Osteoblast (primary cell): Measurements from ENCODE around the gene CROCC2. TPM values are rescaled to one million over a fixed set of nuclear protein-coding genes. Genes with fewer than 3 reads are reported as not detected.
A peak's percentile ranks its signal among the peaks of the same experiment; 100 is the strongest.

Experiments used
- DNase-seq: peaks from one replicate; pipeline ENCODE4 v3.0.0; 2011; ENCODE audit warnings: low spot score, mixed read lengths; ENCODE audit not compliant: insufficient read length; ENCODE audit errors: missing footprints
- H2AFZ ChIP-seq: 2 replicates; pipeline ENCODE4 v1.6.0; 2011; ENCODE audit warnings: mild to moderate bottlenecking, low read length
- H3K27ac ChIP-seq: 2 replicates; pipeline ENCODE4 v1.5.1; 2011; ENCODE audit warnings: mild to moderate bottlenecking, low read depth, low read length, moderate library complexity
- H3K27me3 ChIP-seq: 2 replicates; pipeline ENCODE4 v1.6.0; 2012; ENCODE audit warnings: mild to moderate bottlenecking, control low read depth, inconsistent platforms, low read length, moderate library complexity; ENCODE audit not compliant: insufficient read depth
- H3K36me3 ChIP-seq: 2 replicates; pipeline ENCODE4 v1.5.1; 2011; ENCODE audit warnings: mild to moderate bottlenecking, low read length, control low read depth, moderate library complexity; ENCODE audit not compliant: insufficient read depth
- H3K4me1 ChIP-seq: 2 replicates; pipeline ENCODE4 v1.5.1; 2011; ENCODE audit warnings: mild to moderate bottlenecking, low read length, control low read depth, moderate library complexity; ENCODE audit not compliant: insufficient read depth
- H3K4me2 ChIP-seq: 2 replicates; pipeline ENCODE4 v1.6.0; 2011; ENCODE audit warnings: mild to moderate bottlenecking, low read length; ENCODE audit not compliant: insufficient read depth
- H3K4me3 ChIP-seq: fragments of 200-600 bp; sonication (generic); 3 replicates; pipeline ENCODE4 v1.5.1; 2012; ENCODE audit warnings: mild to moderate bottlenecking, low read length, inconsistent platforms; ENCODE audit not compliant: insufficient read depth
- H3K79me2 ChIP-seq: 2 replicates; pipeline ENCODE4 v1.6.0; 2012; ENCODE audit warnings: mild to moderate bottlenecking, low read length, control low read depth, inconsistent platforms; ENCODE audit not compliant: insufficient read depth
- H3K9me3 ChIP-seq: 2 replicates; pipeline ENCODE4 v1.5.1; 2011; ENCODE audit warnings: low read depth, low read length, control low read depth
- H4K20me1 ChIP-seq: 2 replicates; pipeline ENCODE4 v1.6.0; 2012; ENCODE audit warnings: mild to moderate bottlenecking, low read length, control low read depth; ENCODE audit not compliant: insufficient read depth
- total RNA-seq: library from RNA; depleted of rRNA; stranded (reverse); fragments of >200 nt; gene quantifications from 2 replicates; pipeline ENCODE4 v1.2.3, GENCODE V29; 2012
- TF ChIP-seq, protein P1 (sequence below): IDR thresholded peaks from 2 replicates; pipeline ENCODE4 v1.5.1; 2011; ENCODE audit warnings: mild to moderate bottlenecking, low read depth, low read length, moderate library complexity; ENCODE audit errors: extremely low read depth

Gene CROCC2
- total RNA-seq, 1 donor, result under 0.01 TPM

DNA sequence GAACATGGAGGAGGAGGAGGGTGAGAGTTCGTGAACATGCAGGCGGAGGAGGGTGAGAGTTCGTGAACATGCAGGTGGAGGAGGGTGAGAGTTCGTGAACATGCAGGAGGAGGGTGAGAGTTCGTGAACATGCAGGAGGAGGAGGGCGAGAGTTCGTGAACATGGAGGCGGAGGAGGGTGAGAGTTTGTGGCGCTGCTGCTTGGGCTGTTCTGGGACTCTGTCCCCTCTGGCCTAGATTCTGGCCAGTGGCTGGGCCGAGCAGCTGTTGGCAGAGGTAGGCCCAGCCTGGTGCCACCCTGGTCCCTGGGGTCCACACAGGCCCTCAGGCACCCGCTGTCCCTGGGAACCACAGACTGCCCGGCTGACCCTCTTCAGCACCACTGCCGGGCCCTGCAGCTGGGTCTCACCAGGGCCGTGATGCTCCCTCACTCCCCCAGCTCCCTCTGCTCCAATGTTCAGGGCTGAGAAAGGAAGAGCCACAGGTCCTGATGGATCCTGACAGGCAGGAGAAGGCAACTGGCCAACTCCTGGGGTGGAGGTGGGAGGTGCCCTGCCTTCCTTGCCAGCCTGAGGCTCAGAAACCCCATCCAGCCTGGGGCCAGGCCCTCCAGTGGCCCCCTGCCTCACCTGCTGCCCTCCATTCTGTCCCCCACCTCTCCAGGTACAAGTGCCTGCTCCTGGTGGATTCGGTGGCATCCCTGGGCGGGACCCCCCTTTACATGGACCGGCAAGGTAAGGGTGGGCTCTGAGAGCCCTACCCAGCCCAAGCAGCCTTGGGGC is 33.6 kb upstream of the CROCC2 start:
- H3K4me1 ChIP-seq, result no peaks in the 10 kb centered on the region
- TF ChIP-seq, protein P1, sequence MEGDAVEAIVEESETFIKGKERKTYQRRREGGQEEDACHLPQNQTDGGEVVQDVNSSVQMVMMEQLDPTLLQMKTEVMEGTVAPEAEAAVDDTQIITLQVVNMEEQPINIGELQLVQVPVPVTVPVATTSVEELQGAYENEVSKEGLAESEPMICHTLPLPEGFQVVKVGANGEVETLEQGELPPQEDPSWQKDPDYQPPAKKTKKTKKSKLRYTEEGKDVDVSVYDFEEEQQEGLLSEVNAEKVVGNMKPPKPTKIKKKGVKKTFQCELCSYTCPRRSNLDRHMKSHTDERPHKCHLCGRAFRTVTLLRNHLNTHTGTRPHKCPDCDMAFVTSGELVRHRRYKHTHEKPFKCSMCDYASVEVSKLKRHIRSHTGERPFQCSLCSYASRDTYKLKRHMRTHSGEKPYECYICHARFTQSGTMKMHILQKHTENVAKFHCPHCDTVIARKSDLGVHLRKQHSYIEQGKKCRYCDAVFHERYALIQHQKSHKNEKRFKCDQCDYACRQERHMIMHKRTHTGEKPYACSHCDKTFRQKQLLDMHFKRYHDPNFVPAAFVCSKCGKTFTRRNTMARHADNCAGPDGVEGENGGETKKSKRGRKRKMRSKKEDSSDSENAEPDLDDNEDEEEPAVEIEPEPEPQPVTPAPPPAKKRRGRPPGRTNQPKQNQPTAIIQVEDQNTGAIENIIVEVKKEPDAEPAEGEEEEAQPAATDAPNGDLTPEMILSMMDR, result no peak
- no peaks in the 10 kb centered on the region for H3K36me3 ChIP-seq
- no peaks in the 10 kb centered on the region for H3K9me3 ChIP-seq
- H4K20me1 ChIP-seq, result no peaks in the 10 kb centered on the region
- H3K79me2 ChIP-seq, result no peaks in the 10 kb centered on the region
- DNase-seq, result peak; percentile 81
- no peak overlapping the region for H3K4me2 ChIP-seq
- no peak overlapping the region for H2AFZ ChIP-seq
- no peak overlapping the region for H3K4me3 ChIP-seq
- no peak overlapping the region for H3K27ac ChIP-seq
- no peaks in the 10 kb centered on the region for H3K27me3 ChIP-seq

DNA sequence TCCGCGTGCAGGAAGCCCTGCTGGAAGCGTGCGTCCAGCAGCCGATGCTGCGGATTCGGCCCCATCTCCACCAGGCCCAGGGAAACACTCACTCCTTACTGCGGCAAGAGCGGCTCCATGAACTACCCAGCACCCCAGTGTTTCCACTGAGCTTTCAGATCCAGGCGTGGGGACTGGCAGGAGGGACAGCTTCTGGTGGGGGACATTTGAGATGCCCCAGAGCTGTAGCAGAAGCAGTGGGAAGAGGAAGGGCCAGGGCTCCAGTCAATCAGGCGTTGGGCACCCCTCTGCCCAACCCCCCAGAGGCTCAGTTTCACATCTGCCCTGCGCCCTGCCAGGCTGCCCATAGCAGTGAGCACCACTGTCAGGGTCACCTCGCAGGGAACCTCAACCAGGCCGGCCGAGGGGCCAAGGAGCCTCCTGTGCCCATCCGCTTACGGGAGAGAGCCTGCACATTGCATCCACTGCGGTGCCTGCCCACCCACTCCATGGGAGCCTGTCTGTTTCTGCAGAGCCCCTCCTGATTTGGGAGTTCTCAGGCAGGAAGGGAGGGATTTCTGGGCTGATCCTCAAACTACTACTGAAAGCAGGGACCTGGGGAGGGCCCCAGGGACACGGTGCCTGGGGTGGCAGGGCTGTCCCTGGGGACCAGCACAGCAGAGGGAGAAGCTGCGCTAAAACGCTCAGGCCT is 32.9 kb upstream of the CROCC2 start:
- Histone ChIP-seq H3K27me3 (no peaks in the 10 kb centered on the region), H4K20me1 (no peaks in the 10 kb centered on the region), H3K4me2 (no peak overlapping the region), H3K27ac (no peak overlapping the region), H3K4me3 (no peak overlapping the region), H3K9me3 (no peaks in the 10 kb centered on the region), H3K4me1 (no peaks in the 10 kb centered on the region), H3K79me2 (no peaks in the 10 kb centered on the region), H3K36me3 (no peaks in the 10 kb centered on the region), H2AFZ (no peak overlapping the region)
- peak; percentile 77 for DNase-seq
- TF ChIP-seq, protein P1, result no peak

DNA sequence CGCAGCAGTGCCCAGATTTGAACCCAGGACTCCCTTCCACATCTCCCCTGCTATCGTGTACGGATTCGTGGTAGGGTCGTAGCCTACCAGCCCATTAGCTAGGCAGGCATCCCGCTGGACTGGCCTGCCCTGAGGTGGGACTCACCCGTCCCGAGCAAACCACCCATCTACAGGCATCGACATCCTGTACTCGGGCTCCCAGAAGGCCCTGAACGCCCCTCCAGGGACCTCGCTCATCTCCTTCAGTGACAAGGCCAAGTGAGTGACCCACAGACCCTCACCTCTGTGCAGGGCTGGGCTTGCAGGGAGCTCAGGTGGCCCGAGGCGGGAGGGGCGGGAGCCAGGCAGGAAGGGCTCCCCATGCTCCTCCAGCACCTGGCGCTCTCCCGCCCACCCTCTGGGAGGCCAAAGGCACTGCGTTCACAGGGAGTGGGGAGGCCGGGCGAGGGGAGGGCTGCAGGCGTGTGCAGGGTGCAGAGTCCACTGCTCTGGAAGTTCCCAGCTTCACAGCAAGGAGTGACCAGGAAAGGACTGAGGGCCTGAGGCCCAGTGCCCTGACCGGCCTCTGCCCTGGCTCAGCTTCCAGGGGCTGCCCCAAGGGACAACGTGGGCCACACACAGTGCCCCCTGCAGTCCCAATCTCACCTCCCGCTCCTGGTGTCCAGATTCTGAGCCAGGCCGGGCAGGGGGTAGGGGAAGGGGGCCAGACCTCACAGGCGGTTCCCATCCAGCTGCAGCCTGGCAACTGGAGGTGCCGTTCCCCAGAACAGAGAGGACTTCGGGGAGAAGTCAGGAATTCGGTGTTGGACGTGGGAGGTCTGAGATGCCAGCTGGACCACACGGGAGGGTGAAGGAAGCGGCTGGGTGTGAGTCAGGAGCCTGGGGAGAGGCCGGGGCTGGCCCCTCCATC is 32.1 kb upstream of the CROCC2 start:
- H3K79me2 ChIP-seq, result no peaks in the 10 kb centered on the region
- no peaks in the 10 kb centered on the region for H3K4me1 ChIP-seq
- H4K20me1 ChIP-seq, result no peaks in the 10 kb centered on the region
- no peaks in the 10 kb centered on the region for H3K27me3 ChIP-seq
- no peak overlapping the region for H3K4me2 ChIP-seq
- TF ChIP-seq, protein P1, result no peak
- peak; percentile 87 for DNase-seq
- no peak overlapping the region for H3K4me3 ChIP-seq
- no peaks in the 10 kb centered on the region for H3K9me3 ChIP-seq
- no peak overlapping the region for H2AFZ ChIP-seq
- H3K36me3 ChIP-seq, result no peaks in the 10 kb centered on the region
- H3K27ac ChIP-seq, result no peak overlapping the region
